H1 (cell line): Measurements from ENCODE around the gene GRIK2. TPM values are rescaled to one million over a fixed set of nuclear protein-coding genes. Genes with fewer than 3 reads are reported as not detected.

ENCODE experiments used
- CTCF ChIA-PET: fragments of 300-600 bp; sonication (Branson Sonifier 250); formaldehyde crosslinking; loops from one replicate; lab custom pipeline; 2021; ENCODE audit not compliant: partially characterized antibody; lab: Charles Lee
- POLR2A ChIA-PET: fragments of 300-600 bp; sonication (Branson Sonifier 250); formaldehyde crosslinking; loops from one replicate; lab custom pipeline; 2021; ENCODE audit warnings: inconsistent platforms; ENCODE audit not compliant: partially characterized antibody; lab: Charles Lee
- DNase-seq, 2 experiments: peaks; one replicate each; pipeline versions ENCODE4 v3.0.0 to v3.0.0-alpha.2; 2010 to 2022; ENCODE audit warnings: low spot score in 2 of 2, low read depth in 1 of 2, mixed read lengths in 1 of 2
- FAIRE-seq: peaks from 2 replicates; lab custom pipeline; 2011; peaks lifted over from hg19 to GRCh38; lab: Jason Lieb, UNC
- H2AFZ ChIP-seq: 2 replicates; pipeline ENCODE4 v1.8.1; 2012; ENCODE audit warnings: low read length, inconsistent platforms
- H2AK5ac ChIP-seq: 2 replicates; pipeline ENCODE4 v1.6.1; 2013; ENCODE audit warnings: low read depth, low read length
- H2BK120ac ChIP-seq: replicated peaks from 2 replicates; pipeline ENCODE3; 2013; ENCODE audit warnings: low read depth, low read length, inconsistent platforms
- H2BK12ac ChIP-seq: 2 replicates; pipeline ENCODE4 v1.6.1; 2013; ENCODE audit warnings: low read depth, low read length
- H2BK15ac ChIP-seq: 2 replicates; pipeline ENCODE4 v1.6.1; 2013; ENCODE audit warnings: low read length
- H2BK20ac ChIP-seq: 2 replicates; pipeline ENCODE4 v1.6.1; 2013; ENCODE audit warnings: low read length
- H2BK5ac ChIP-seq: 2 replicates; pipeline ENCODE4 v1.6.1; 2013; ENCODE audit warnings: low read depth, low read length
- H3K14ac ChIP-seq: 2 replicates; pipeline ENCODE4 v1.6.1; 2013; ENCODE audit warnings: inconsistent platforms; ENCODE audit not compliant: insufficient read length
- H3K18ac ChIP-seq: 2 replicates; pipeline ENCODE4 v1.6.1; 2013; ENCODE audit warnings: low read length; ENCODE audit errors: extremely low read depth
- H3K23ac ChIP-seq: 2 replicates; pipeline ENCODE4 v1.6.1; 2013; ENCODE audit warnings: inconsistent platforms; ENCODE audit not compliant: insufficient read length
- H3K23me2 ChIP-seq: 2 replicates; pipeline ENCODE4 v1.6.1; 2013; ENCODE audit warnings: low read depth, low read length
- H3K27ac ChIP-seq: 2 replicates; pipeline ENCODE4 v1.6.1; 2011; ENCODE audit warnings: low read depth, low read length, inconsistent platforms
- H3K27me3 ChIP-seq, 4 experiments: replicated peaks in 1 of 4; 1 replicate in 1 of 4; 2 replicates in 3 of 4; pipeline versions ENCODE4 v1.6.1 to v1.8.1; 2011 to 2013; ENCODE audit warnings: low read length in 3 of 4, mild to moderate bottlenecking in 3 of 4, inconsistent platforms in 2 of 4, mixed read lengths in 2 of 4, moderate library complexity in 1 of 4; ENCODE audit not compliant: control insufficient read depth in 3 of 4, insufficient read depth in 3 of 4; ENCODE audit errors: extremely low read depth in 1 of 4
- H3K36me3 ChIP-seq, 4 experiments: 2 replicates each; pipeline versions ENCODE4 v1.6.1 to v1.8.1; 2011 to 2013; ENCODE audit warnings: mild to moderate bottlenecking in 4 of 4, low read length in 3 of 4, moderate library complexity in 2 of 4, control low read depth in 1 of 4, inconsistent platforms in 1 of 4; ENCODE audit not compliant: insufficient read depth in 4 of 4, control insufficient read depth in 2 of 4
- H3K4ac ChIP-seq: replicated peaks from 2 replicates; pipeline ENCODE3; 2013; ENCODE audit warnings: low read length, low read depth, mixed read lengths, inconsistent platforms; ENCODE audit not compliant: insufficient read length
- H3K4me1 ChIP-seq, 4 experiments: replicated peaks in 1 of 4; 1 replicate in 1 of 4; 2 replicates in 3 of 4; pipeline versions ENCODE4 v1.6.1 to v1.8.1; 2011 to 2013; ENCODE audit warnings: low read length in 3 of 4, inconsistent platforms in 2 of 4, mixed read lengths in 1 of 4; ENCODE audit not compliant: insufficient read depth in 4 of 4, control insufficient read depth in 3 of 4
- H3K4me2 ChIP-seq, 2 experiments: 2 replicates each; pipeline versions ENCODE4 v1.6.1 to v1.8.1; 2011 to 2013; ENCODE audit warnings: low read depth in 2 of 2, low read length in 2 of 2, control low read depth in 1 of 2, inconsistent platforms in 1 of 2, mild to moderate bottlenecking in 1 of 2; ENCODE audit not compliant: insufficient read depth in 1 of 2
- H3K4me3 ChIP-seq, 4 experiments: fragments of 200-600, 300-600 bp in 1 of 4; sonication (generic), shearing (Covaris generic), sonication (Bioruptor Twin) in 1 of 4; 2 replicates each; pipeline versions ENCODE4 v1.5.1 to v1.8.1; 2011 to 2016; ENCODE audit warnings: low read length in 4 of 4, low read depth in 3 of 4, control low read depth in 2 of 4, inconsistent platforms in 2 of 4, mild to moderate bottlenecking in 2 of 4, mixed read lengths in 1 of 4, moderate library complexity in 1 of 4; ENCODE audit not compliant: insufficient read depth in 2 of 4; ENCODE audit errors: extremely low read depth in 1 of 4
- H3K56ac ChIP-seq: replicated peaks from 2 replicates; pipeline ENCODE3; 2013; ENCODE audit warnings: low read depth, mild to moderate bottlenecking, mixed read lengths, low read length, inconsistent platforms; ENCODE audit not compliant: insufficient read length
- H3K79me1 ChIP-seq: 2 replicates; pipeline ENCODE4 v1.6.1; 2013; ENCODE audit warnings: low read depth, low read length, control low read depth
- H3K79me2 ChIP-seq, 2 experiments: 2 replicates each; pipeline versions ENCODE4 v1.6.1 to v1.8.1; 2012 to 2013; ENCODE audit warnings: low read length in 2 of 2, mild to moderate bottlenecking in 2 of 2, inconsistent platforms in 1 of 2; ENCODE audit not compliant: insufficient read depth in 2 of 2, control insufficient read depth in 1 of 2
- H3K9ac ChIP-seq, 4 experiments: replicated peaks in 1 of 4; 1 replicate in 1 of 4; 2 replicates in 3 of 4; pipeline versions ENCODE4 v1.6.1 to v1.8.1; 2011 to 2013; ENCODE audit warnings: low read depth in 3 of 4, low read length in 3 of 4, control low read depth in 2 of 4, mild to moderate bottlenecking in 2 of 4, moderate library complexity in 2 of 4, inconsistent platforms in 1 of 4; ENCODE audit errors: extremely low read depth in 1 of 4
- H3K9me3 ChIP-seq, 2 experiments: 2 replicates each; pipeline versions ENCODE4 v1.6.1 to v1.8.1; 2012 to 2013; ENCODE audit warnings: mild to moderate bottlenecking in 2 of 2, moderate library complexity in 2 of 2, control low read depth in 1 of 2, inconsistent platforms in 1 of 2, low read depth in 1 of 2, low read length in 1 of 2, mixed read lengths in 1 of 2; ENCODE audit not compliant: insufficient read depth in 2 of 2
- H4K20me1 ChIP-seq, 2 experiments: replicated peaks in 1 of 2; 2 replicates each; pipeline versions ENCODE3 to v1.8.1; 2011 to 2013; ENCODE audit warnings: inconsistent platforms in 2 of 2, low read length in 2 of 2, mild to moderate bottlenecking in 1 of 2; ENCODE audit not compliant: insufficient read depth in 2 of 2, control insufficient read depth in 1 of 2
- H4K5ac ChIP-seq: 2 replicates; pipeline ENCODE4 v1.6.1; 2013; ENCODE audit warnings: low read length, low read depth, mixed read lengths, inconsistent platforms; ENCODE audit not compliant: insufficient read length
- H4K8ac ChIP-seq: 2 replicates; pipeline ENCODE4 v1.8.0; 2013; ENCODE audit warnings: mild to moderate bottlenecking, moderate library complexity, low read length, inconsistent platforms; ENCODE audit not compliant: insufficient read depth; ENCODE audit errors: extremely low read depth
- H4K91ac ChIP-seq: replicated peaks from 2 replicates; pipeline ENCODE3; 2013; ENCODE audit warnings: low read length, mixed read lengths, inconsistent platforms; ENCODE audit not compliant: insufficient read length
- ASH2L ChIP-seq: fragments of 200-600, 300-600 bp; sonication (generic); IDR thresholded peaks from one replicate; pipeline ENCODE4 v1.7.1; 2017; ENCODE audit warnings: low read length
- CBX8 ChIP-seq: fragments of 300-800, 300-1000 bp; sonication (generic); IDR thresholded peaks from 2 replicates; pipeline ENCODE4 v1.7.1; 2016; ENCODE audit warnings: low read depth, low read length, borderline replicate concordance
- CHD1 ChIP-seq: IDR thresholded peaks from 2 replicates; pipeline ENCODE4 v1.6.1; 2012; ENCODE audit warnings: low read depth, low read length, improper control_type of control experiment
- EGR1 ChIP-seq: IDR thresholded peaks from 2 replicates; pipeline ENCODE4 v1.6.1; 2011; ENCODE audit warnings: low read depth, low read length, borderline replicate concordance
- EP300 ChIP-seq, 2 experiments: IDR thresholded peaks; 1 replicate in 1 of 2; 2 replicates in 1 of 2; pipeline ENCODE4 v1.6.1; 2011 to 2012; ENCODE audit warnings: low read depth in 2 of 2, low read length in 2 of 2, mild to moderate bottlenecking in 2 of 2, borderline replicate concordance in 1 of 2, inconsistent platforms in 1 of 2, moderate library complexity in 1 of 2
- JUND ChIP-seq: IDR thresholded peaks from 2 replicates; pipeline ENCODE4 v1.6.1; 2011; ENCODE audit warnings: mild to moderate bottlenecking, improper control_type of control experiment, low read length
- KDM1A ChIP-seq: fragments of 200-600, 300-600 bp; sonication (generic); IDR thresholded peaks from 2 replicates; pipeline ENCODE4 v1.7.1; 2016; ENCODE audit warnings: mild to moderate bottlenecking, low read length, borderline replicate concordance
- SUZ12 ChIP-seq: fragments of 200-600 bp; sonication (generic); IDR thresholded peaks from 2 replicates; pipeline ENCODE4 v1.6.1; 2012; ENCODE audit warnings: mild to moderate bottlenecking, inconsistent platforms, low read length, moderate library complexity, mixed read lengths
- polyA plus RNA-seq, 7 experiments: library from polyadenylated mRNA; depleted of rRNA in 3 of 7; stranded (reverse) in 5 of 7; unstranded in 2 of 7; fragments of >200 nt in 5 of 7; fragments of 200-250 nt in 2 of 7; gene quantifications; 1 replicate in 5 of 7; 2 replicates in 1 of 7; 4 replicates in 1 of 7; pipeline versions ENCODE4 v1.2.1 to v1.2.3, GENCODE V29; 2011 to 2013; ENCODE audit warnings: missing spikeins in 2 of 7, mixed read lengths in 2 of 7
- total RNA-seq: library from RNA; stranded (reverse); fragmentation: NEBNext Ultra II Directional; extraction: Animal tissue kit (Norgen Biotek cat#: 25700); gene quantifications from 2 replicates; pipeline ENCODE4 v1.2.1, GENCODE V29; 2021

The GRIK2 gene
- total and polyA plus RNA-seq, 2 of the 8 experiments (the other 6 are each of a cell fraction or from before 2014, with no cell fraction given) = 1.8 to 2.2 TPM

DNA sequence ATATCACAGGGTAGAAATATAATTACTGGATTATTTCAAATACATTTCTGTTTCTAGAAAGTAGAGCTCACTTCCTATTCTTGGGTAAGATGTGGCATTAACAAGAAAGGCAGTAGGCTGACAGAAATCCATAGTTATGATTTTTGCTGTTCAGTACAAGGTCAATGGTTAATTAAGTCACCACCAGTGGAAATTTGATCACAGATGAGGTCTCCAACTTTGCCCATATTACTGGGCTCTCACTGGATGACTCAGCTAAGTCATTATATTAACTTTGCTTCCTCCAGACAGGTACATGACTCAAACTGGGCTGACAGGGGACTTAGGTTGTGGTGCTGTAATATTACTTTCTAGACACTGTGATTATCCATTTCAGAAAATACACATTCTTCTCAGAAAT, 212.4 kb downstream of the GRIK2 start:
- Histone ChIP-seq H3K23me2 (no peaks in the 10 kb centered on the region), H3K18ac (no peak overlapping the region), H2BK5ac (no peak overlapping the region), H3K36me3 (no peaks in the 10 kb centered on the region), H4K8ac (no peak overlapping the region), H4K20me1 (no peaks in the 10 kb centered on the region), H3K23ac (no peak overlapping the region), H4K91ac (no peak overlapping the region), H3K79me2 (no peaks in the 10 kb centered on the region), H2AK5ac (no peak overlapping the region), H3K27me3 (no peaks in the 10 kb centered on the region), H3K27ac (no peak overlapping the region), H3K4me2 (no peak overlapping the region), H3K14ac (no peak overlapping the region), H2BK12ac (no peak overlapping the region), H3K4me1 (peaks cover 0 to 4% (median 0%) of the 10 kb centered on the region in 4 experiments; a peak in 2 of 7 replicates), H2BK20ac (no peak overlapping the region), H3K4ac (no peak overlapping the region), H3K79me1 (no peaks in the 10 kb centered on the region), H3K9me3 (no peaks in the 10 kb centered on the region), H2AFZ (no peak overlapping the region), H2BK15ac (no peak overlapping the region), H3K9ac (no peak overlapping the region), H2BK120ac (no peak overlapping the region), H3K4me3 (no peak overlapping the region), H3K56ac (no peak overlapping the region), H4K5ac (no peak overlapping the region)
- no peak for TF ChIP-seq EGR1
- no peak for TF ChIP-seq KDM1A
- no peak for TF ChIP-seq EP300 (IDR thresholded peaks at IDR 0.05; ENCODE audit: borderline replicate concordance in 1 of 2, low read depth in 2 of 2, low read length in 2 of 2)
- TF ChIP-seq CHD1 = no peak
- TF ChIP-seq CBX8 = no peak
- TF ChIP-seq SUZ12 = no peak
- no peak for TF ChIP-seq JUND
- no peak for TF ChIP-seq ASH2L
- ChIA-PET CTCF (no interaction called here), POLR2A (no interaction called here)
- FAIRE-seq (no peak), DNase-seq (no peak)
